GM21367 (cell line): ENCODE data around the gene SLC35A5.
"Not testable (repeated sequence)": the region's sequence is repeated elsewhere in the genome, so short reads cannot be mapped to it uniquely, and the experiment has no call there.

Experiments
- ATAC-seq: cut with Tn5 transposase; IDR thresholded peaks from one replicate; pipeline ENCODE4 v1.9.1; 2021; ENCODE audit not compliant: unreplicated experiment

The SLC35A5 gene, protein sequence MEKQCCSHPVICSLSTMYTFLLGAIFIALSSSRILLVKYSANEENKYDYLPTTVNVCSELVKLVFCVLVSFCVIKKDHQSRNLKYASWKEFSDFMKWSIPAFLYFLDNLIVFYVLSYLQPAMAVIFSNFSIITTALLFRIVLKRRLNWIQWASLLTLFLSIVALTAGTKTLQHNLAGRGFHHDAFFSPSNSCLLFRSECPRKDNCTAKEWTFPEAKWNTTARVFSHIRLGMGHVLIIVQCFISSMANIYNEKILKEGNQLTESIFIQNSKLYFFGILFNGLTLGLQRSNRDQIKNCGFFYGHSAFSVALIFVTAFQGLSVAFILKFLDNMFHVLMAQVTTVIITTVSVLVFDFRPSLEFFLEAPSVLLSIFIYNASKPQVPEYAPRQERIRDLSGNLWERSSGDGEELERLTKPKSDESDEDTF

DNA sequence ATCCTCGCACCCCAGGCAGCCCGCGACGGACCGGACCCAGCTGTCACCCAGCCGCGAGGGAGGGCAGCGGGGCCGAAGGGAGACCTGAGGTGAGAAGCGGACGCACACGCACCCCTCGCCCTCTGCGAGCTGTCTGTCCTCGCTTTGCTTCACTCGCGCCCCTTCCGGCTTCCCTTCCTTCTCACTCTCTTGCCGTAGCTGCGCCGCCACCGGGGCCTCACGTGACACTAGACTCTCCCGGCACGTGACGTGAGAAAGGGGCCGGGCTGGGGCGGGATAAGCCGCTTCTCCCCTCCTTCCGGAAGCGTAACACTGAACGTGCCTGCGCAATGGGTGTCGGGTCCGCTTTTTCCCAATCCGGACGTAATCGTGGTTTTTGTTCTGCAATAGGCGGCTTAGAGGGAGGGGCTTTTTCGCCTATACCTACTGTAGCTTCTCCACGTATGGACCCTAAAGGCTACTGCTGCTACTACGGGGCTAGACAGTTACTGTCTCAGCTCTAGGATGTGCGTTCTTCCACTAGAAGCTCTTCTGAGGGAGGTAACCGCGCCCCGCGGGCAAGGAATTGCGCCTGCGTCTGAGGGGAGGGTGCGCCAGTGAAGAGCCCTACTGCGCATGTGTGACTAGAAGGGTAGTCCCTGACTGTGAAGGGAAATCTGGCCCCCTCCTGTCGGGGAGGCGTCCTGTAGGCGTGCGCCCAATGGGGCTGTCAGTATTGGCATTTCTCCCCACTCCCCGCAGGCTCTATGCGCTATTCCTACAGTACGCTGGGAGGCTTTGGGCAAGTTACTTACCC is at the start of gene SLC35A5, which contains the start of gene ATG3:
TSS of gene SLC35A5 (plus strand) at position 312 of the 796 bp plus-strand sequence. CDS start 1,359 bp downstream, outside the sequence.
TSS of gene ATG3 (minus strand) at position 229 of the 796 bp plus-strand sequence. CDS start 434 bp downstream, outside the sequence.
- ATAC-seq, result peak; percentile 71

- ATAC-seq, result no peak
These were observed 49.5 kb upstream of the SLC35A5 start for GRCh38 chr3:112512320-112512719.

GRCh38 chr3:112514527-112515128 is 47.2 kb upstream of the SLC35A5 start:
- ATAC-seq, result peak; percentile 99

GRCh38 chr3:112518970-112519369 is 42.9 kb upstream of the SLC35A5 start:
- ATAC-seq, result not testable (repeated sequence)

DNA sequence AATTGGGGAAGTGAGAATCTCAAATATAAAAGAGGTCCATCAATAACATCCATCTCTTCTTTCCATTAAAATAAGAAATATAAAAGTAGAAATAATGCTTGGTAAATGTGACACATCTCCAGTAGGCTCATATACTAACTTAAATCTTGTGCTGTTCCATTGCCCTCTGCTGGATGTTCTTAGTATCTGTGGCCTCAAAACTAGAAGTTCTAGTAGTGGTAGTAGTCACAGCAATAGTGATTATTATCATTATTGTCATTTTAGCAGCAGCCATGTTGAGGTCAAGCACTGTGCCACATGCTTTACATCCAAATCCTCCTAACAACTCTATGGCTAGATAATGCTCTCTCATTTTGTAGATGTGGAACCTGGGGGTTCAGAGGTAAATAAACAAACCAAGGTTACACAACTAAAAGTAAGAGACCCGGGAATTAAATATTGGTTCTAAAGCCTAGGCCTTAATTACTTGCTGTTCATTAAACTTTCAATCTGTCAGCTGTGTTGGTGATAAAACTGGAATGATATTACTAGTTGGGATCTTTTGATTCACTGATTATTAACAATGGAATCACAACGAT is 42.3 kb upstream of the SLC35A5 start:
- peak; percentile 45 for ATAC-seq

DNA sequence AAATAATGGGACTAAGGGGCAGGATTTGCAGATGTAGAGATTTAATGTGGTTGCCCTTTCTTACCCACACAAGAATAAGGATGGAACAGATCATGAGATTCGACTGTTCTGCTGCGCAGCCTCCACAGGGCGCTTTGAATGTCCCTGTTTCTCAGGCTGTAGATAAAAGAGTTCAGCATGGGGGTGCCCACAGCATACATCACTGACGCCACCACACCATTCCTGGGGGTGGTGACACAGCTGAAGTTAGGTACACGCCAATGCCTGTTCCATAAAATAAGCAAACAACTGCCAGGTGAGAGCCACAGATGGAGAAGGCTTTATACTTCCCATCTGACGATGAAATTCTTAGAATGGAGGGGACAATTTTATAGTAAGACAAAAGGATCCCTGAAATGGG is 37.7 kb upstream of the SLC35A5 start:
- not testable (repeated sequence) for ATAC-seq

GRCh38 chr3:112530573-112530972 is 31.3 kb upstream of the SLC35A5 start:
- no peak for ATAC-seq

GRCh38 chr3:112531358-112531781 is 30.5 kb upstream of the SLC35A5 start:
- ATAC-seq, result no peak

DNA sequence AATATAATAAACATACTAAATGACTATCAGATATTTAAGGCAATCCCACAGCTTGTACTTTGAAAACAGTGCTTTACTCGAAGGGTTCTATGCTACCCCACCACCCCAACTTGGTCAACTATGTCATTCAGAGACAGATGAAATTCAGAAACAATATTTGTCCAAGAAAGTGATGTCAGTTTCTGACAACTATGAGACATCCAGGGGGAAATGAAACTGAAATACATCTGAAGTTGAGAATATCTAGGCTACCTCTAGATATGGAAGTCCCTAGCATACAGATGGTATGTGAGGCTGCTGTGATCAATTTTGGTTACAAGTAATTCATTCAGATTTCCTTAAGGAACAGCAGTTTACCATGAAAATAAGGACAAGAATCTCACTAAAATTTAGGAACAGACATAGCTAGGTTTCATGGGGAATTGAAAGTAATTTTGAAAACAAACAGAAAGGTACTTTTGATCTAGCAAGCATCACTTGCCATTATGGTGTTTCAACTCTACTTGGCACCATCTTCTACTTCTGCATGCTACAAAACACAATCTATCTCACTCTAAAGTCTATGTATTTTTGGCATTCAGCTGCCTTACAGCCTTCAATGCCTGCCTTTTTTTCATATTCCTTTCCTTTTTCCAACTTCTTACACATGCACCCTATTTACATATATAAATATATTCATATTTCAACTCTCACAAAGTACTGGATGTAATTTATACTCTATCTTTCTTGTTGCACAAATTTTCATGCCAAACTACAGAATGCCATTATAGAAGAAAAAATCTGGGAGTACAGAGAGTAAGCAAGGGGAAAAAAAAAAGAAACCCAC is 21.8 kb upstream of the SLC35A5 start:
- ATAC-seq, result peak; percentile 91

- no peak for ATAC-seq
These were observed 15.6 kb upstream of the SLC35A5 start for GRCh38 chr3:112546216-112546759.

DNA sequence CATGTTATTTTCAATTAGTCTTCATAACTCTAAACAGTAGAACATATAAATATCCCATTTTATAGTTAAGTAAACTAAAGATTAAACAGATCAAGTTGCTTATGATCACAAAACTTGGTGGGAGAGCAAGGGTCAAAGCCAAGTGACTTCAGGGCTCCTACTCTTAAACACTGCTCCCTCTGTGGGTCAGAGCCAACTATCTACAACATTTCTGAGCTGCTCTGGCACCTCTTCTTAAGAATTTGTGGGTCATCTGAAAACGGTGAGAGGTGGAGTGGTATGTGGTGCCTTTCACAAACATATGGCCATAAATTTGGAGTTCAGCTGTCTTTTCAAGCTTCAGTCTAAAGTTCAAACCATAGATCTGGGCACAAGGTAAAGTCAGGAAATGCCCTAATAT is 11.0 kb upstream of the SLC35A5 start:
- no peak for ATAC-seq

DNA sequence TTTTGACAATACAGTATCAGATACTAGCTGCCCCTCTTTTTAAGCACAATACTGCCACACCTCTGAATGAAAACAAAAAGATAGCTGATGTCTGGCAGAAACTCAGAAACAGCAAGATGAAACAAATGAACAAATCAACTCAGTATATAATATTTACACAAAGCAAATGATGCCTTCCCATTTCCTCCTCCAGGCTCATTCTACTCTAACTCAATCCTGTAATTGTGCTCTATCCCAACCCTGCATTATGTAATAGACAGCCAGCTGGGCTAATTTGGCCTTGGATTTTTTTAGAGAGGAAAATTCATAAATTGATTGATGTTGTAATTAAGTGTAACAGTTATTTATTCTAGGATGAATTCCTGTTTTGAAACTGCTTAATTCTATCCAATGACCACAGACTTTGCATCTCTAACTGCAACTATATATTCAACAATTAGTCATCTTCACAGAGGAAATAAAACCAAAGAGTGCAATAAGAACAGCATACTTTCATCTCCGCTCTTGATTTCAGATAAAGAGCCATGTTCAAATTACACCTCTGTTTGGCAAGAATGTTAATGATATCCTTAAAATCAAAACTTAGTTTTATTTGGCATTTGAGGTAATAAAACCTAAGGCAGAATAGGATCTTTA is 6.2 kb upstream of the SLC35A5 start:
- ATAC-seq, result no peak

DNA sequence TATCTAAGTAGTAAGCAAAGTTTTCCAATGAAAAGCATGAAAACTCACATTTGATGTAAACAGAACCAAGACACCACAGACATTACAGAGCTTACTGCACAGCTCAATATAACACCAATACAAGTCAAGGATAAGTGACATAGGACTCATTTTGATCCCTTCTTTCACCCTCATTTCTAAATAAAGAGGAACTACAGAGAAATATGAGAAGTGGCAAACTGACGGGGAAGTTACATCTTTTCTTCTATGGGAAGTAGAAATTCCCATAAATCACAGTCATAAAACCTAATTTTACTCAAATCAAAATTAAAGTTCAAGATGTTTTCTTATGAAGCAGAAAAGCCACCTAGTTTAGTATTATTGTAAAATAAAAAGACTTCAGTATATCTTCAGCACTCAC is 3.9 kb upstream of the SLC35A5 start:
- no peak for ATAC-seq

GRCh38 chr3:112560307-112560706 is 1.5 kb upstream of the SLC35A5 start:
- no peak for ATAC-seq

DNA sequence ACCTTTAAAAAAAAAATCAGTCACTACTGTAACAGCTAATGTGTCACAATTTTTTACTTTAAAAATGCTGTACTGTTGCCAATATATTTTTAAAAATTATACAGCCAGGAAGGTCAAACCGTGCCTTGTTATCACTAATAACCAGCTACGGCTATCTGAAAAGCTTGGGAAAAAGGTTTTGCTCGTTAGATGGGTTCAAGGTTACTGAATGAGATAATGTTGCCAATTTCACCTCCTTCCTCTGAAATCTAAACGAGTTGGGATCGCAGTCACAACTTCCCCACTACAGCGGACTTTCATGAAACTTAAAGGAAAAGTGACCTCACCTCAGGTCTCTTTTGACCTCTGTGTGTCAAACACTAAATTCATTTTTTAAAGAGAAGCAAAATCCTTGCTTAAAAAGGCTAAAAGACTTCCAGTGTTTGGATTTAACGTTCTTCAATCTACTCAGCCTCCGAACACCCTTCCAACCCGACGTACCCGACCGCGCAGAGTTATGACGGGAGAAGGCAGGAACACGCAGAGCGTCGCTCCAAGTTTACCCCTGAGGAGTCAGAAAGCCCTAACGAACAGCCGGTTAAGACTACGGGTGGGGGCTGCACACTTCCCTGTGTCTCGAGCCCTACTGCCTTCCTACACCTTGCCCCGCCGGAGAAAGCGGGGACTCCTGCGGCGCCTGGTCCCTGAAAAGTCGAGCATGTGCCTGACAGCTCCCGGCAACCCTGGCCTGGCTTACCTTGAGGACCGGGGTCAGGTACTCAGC is 943 bp upstream of the SLC35A5 start:
- peak; percentile 20 for ATAC-seq

- peak; percentile 40 for ATAC-seq
These were observed 436 bp upstream of the SLC35A5 start for GRCh38 chr3:112561484-112561733.

GRCh38 chr3:112564247-112564939 is 2.5 kb downstream of the SLC35A5 start:
- not testable (repeated sequence) for ATAC-seq

- ATAC-seq, result no peak
These were observed 3.1 kb downstream of the SLC35A5 start for GRCh38 chr3:112564940-112565305.
